Measurements from ENCODE around the gene ADAM22.
A peak's percentile ranks its signal among the peaks of the same experiment; 100 is the strongest.

The ADAM22 gene

GRCh38 chr7:88115258-88115796, 181.3 kb downstream of the ADAM22 start:
- no peak for DNase-seq

GRCh38 chr7:88115816-88116215, 181.8 kb downstream of the ADAM22 start:
- DNase-seq = peak in 1 of 2 donors; percentile 10

GRCh38 chr7:88116235-88116795, 182.3 kb downstream of the ADAM22 start:
- DNase-seq = no peak

GRCh38 chr7:88117325-88117724, 183.3 kb downstream of the ADAM22 start:
- no peak for DNase-seq

- peak; percentile 17 to 39 for DNase-seq
These were observed 187.3 kb downstream of the ADAM22 start for GRCh38 chr7:88121335-88121734.

- DNase-seq = no peak
These were observed 193.7 kb downstream of the ADAM22 start for GRCh38 chr7:88127637-88128290.

- peak; percentile 11 to 26 for DNase-seq
These were observed 198.7 kb downstream of the ADAM22 start for GRCh38 chr7:88132725-88133124.

GRCh38 chr7:88140947-88141346, 206.9 kb downstream of the ADAM22 start:
- no peak for DNase-seq

GRCh38 chr7:88141479-88141878, 207.4 kb downstream of the ADAM22 start:
- no peak for DNase-seq

GRCh38 chr7:88141953-88142352, 207.9 kb downstream of the ADAM22 start:
- DNase-seq = no peak

GRCh38 chr7:88146616-88147015, 212.6 kb downstream of the ADAM22 start:
- no peak for DNase-seq

GRCh38 chr7:88147341-88147740, 213.3 kb downstream of the ADAM22 start:
- no peak for DNase-seq

- DNase-seq = no peak
These were observed 213.9 kb downstream of the ADAM22 start for GRCh38 chr7:88147949-88148348.

- peak; percentile 38 to 50 for DNase-seq
These were observed 216.0 kb downstream of the ADAM22 start for GRCh38 chr7:88150033-88150432.

GRCh38 chr7:88151119-88151790, 217.2 kb downstream of the ADAM22 start:
- DNase-seq = no peak

- DNase-seq = no peak
These were observed 219.3 kb downstream of the ADAM22 start for GRCh38 chr7:88153378-88153777.

GRCh38 chr7:88155756-88156155, 221.7 kb downstream of the ADAM22 start:
- DNase-seq = no peak

GRCh38 chr7:88156356-88156755, 222.3 kb downstream of the ADAM22 start:
- no peak for DNase-seq

- DNase-seq = peak; percentile 38 to 43
These were observed 225.7 kb downstream of the ADAM22 start for GRCh38 chr7:88159741-88160140.

GRCh38 chr7:88165697-88166096, 231.6 kb downstream of the ADAM22 start:
- DNase-seq = peak; percentile 64 to 74

- DNase-seq = no peak
These were observed 233.2 kb downstream of the ADAM22 start for GRCh38 chr7:88167223-88167622.

GRCh38 chr7:88167721-88168120, 233.7 kb downstream of the ADAM22 start:
- no peak for DNase-seq

- peak; percentile 11 to 56 for DNase-seq
These were observed 235.8 kb downstream of the ADAM22 start for GRCh38 chr7:88169717-88170320.

- peak in 1 of 2 donors; percentile 9 for DNase-seq
These were observed 238.8 kb downstream of the ADAM22 start for GRCh38 chr7:88172842-88173241.

All from inflammatory macrophage treated with lipopolysaccharide for 1 hour (primary cell).